Adrenal gland (tissue), 5 donors: ENCODE results near the gene SCUBE1.

Experiments
- POLR2A ChIP-seq, 2 donors: fragments of 450-650 bp; IDR thresholded peaks; one replicate each; pipeline ENCODE4 v1.6.1; 2017; ENCODE audit warnings: antibody characterized with exemption in 2 of 2, mild to moderate bottlenecking in 2 of 2, moderate library complexity in 1 of 2
- TF ChIP-seq, protein P1 (sequence below), 6 experiments: fragments of 450-650 bp in 4 of 6; fragments of 200-600 bp in 2 of 6; sonication (generic) in 1 of 6; IDR thresholded peaks; 1 replicate in 5 of 6; 2 replicates in 1 of 6; pipeline versions ENCODE4 v1.5.1 to v1.8.0; 2016 to 2021; ENCODE audit warnings: antibody characterized with exemption in 6 of 6, mild to moderate bottlenecking in 2 of 6, moderate library complexity in 1 of 6
- donor health status: DM: no; HTN: no; CAD: no.

- TF ChIP-seq, protein P1, sequence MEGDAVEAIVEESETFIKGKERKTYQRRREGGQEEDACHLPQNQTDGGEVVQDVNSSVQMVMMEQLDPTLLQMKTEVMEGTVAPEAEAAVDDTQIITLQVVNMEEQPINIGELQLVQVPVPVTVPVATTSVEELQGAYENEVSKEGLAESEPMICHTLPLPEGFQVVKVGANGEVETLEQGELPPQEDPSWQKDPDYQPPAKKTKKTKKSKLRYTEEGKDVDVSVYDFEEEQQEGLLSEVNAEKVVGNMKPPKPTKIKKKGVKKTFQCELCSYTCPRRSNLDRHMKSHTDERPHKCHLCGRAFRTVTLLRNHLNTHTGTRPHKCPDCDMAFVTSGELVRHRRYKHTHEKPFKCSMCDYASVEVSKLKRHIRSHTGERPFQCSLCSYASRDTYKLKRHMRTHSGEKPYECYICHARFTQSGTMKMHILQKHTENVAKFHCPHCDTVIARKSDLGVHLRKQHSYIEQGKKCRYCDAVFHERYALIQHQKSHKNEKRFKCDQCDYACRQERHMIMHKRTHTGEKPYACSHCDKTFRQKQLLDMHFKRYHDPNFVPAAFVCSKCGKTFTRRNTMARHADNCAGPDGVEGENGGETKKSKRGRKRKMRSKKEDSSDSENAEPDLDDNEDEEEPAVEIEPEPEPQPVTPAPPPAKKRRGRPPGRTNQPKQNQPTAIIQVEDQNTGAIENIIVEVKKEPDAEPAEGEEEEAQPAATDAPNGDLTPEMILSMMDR (IDR thresholded peaks at IDR 0.05): no peak
- TF ChIP-seq POLR2A (IDR thresholded peaks at IDR 0.05): no peak
These were observed 176.1 kb downstream of the SCUBE1 start for GRCh38 chr22:43167001-43167589.
